Erythroblast (primary cell): ENCODE results near the gene ATP1A4.

Experiments
- GATA1 ChIP-seq: IDR thresholded peaks from 2 replicates; pipeline ENCODE4 v1.6.1; 2011; ENCODE audit warnings: low read depth, mild to moderate bottlenecking, control low read depth, low read length, moderate library complexity
- POLR2A ChIP-seq: IDR thresholded peaks from 2 replicates; pipeline ENCODE4 v1.6.1; 2011; ENCODE audit warnings: mild to moderate bottlenecking, low read length

- no peak for TF ChIP-seq POLR2A
- no peak for TF ChIP-seq GATA1
These were observed 77.0 kb downstream of the ATP1A4 start for GRCh38 chr1:160228431-160228830.
